ENCODE results near the gene TIMP2.

- TF ChIP-seq CTCF (conservative IDR thresholded peaks at IDR 0.05) (no peak), ZFX (IDR thresholded peaks at IDR 0.05) (no peak)
Observed at GRCh38 chr17:78885956-78886355, 39.2 kb downstream of the TIMP2 start.

Data from C4-2B (cell line).